Ureter (tissue), 1 donor: Measurements from ENCODE around the gene USP36. TPM values are rescaled to one million over a fixed set of nuclear protein-coding genes. Genes with fewer than 3 reads are reported as not detected.
"Not testable (repeated sequence)": the region's sequence is repeated elsewhere in the genome, so short reads cannot be mapped to it uniquely, and the experiment has no call there.

ENCODE experiments used
- DNase-seq: peaks from one replicate; pipeline ENCODE4 v3.0.0-alpha.2; 2020; ENCODE audit warnings: low spot score
- total RNA-seq: library from RNA; stranded (reverse); gene quantifications from one replicate; pipeline ENCODE4 v1.2.4, GENCODE V29; 2023
- donor health status: DM: yes; HTN: yes; CAD: no.

Gene USP36
- total RNA-seq, 1 donor from 2014 or later: 92.0 TPM

DNA sequence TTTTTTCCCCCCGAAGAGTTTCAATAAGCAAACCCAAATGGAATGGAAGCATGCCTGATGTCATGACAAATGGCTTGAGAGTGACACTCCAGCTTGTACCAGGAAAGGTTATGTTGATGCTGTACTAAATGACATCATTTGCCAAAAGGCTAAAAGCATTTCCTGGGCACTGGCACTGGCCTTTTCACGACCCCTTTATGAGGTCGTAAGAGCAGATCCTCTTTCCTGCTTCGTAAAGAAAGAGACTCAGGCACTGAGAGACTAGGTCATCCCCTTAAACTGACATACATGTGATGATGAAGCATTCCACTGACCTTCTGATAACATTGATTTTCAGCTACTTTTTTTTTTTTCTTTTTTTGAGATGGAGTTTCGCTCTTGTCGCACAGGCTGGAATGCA is 31.9 kb upstream of the USP36 start:
- no peak for DNase-seq

GRCh38 chr17:78870621-78871020 is 30.0 kb upstream of the USP36 start:
- DNase-seq: no peak

DNA sequence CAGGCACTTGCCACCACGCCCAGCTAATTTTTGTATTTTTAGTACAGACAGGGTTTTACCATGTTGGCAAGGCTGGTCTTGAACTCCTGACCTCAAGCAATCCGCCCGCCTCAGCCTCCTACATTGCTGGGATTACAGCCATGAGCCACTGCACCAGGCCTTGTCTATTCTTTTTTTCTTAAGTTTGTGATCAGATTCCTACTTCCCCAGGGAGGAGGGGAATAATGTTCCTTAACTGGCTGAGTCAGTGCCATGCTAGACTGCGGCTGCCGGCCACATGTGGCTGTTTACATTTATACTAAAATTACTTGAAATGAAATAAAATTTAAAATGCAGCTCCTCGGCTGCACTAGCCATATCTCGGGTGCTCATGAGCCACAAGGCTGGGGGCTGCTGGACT is 27.8 kb upstream of the USP36 start:
- DNase-seq: no peak

DNA sequence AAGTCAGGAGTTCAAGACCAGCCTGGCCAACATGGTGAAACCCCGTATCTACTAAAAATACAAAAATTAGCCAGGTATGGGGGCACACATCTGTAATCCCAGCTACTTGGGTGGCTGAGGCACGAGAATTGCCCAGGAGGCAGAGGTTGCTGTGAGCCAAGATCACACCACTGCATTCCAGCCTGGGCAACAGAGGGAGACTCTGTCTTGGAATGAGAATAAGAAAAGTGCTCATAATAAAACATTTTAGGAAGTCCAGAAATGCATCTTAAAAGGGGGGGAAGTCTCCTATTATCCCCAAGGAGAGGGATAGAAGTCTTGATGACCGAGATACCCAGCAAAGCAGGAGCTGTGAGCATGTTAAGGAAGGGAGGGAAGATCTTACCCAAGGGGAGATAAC is 26.4 kb upstream of the USP36 start:
- DNase-seq: not testable (repeated sequence)

DNA sequence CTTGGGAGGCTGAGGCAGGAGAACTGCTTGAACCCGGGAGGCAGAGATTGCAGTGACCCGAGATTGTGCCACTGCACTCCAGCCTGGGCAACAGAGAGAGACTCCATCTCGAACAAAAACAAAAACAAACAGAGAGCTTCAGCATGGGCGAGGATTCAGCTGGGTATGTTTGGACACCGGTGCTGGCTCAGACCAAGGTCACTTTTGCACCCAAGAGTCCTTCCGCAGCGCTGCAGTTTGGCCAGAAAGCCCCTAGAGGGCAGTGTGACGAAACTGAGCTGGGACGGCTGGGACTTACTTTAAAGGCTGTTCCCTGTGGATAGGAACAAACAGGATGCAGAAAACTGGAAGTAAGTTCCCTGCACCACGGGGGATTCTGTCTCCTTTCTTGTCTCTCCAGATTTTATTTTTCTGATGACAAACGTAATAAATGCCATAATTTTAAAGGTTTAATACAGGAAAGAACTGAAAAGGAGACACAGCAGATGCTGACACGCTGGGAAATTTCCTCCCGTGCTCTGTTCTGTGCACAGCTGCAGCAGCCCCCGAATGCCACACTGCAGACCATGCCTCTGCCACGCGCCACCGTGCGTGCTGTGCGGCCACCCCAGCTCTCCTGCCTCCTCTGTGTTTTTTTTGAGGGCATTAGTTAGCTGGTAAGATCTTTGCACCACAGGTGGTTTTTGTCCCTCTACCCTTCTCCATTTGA is 25.2 kb upstream of the USP36 start:
- peak; percentile 86 for DNase-seq

DNA sequence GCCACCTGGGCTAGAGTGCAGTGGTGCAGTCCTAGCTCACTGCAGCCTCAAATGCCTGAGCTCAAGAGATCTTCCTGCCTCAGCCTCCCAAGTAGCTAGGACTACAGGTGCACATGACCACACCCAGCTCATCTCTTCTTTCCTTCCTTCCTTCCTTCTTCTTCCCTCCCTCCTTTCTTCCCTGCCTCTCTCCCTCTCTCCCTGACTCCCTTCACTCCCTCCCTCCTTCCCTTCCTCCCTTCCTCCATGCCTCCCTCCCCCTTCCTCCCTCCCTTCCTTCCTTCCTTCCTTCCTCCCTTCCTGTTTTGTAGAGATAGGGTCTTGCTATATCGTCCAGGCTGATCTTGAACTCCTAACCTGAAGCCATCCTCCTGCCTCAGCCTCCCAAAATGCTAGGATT is 23.5 kb upstream of the USP36 start:
- DNase-seq: no peak

DNA sequence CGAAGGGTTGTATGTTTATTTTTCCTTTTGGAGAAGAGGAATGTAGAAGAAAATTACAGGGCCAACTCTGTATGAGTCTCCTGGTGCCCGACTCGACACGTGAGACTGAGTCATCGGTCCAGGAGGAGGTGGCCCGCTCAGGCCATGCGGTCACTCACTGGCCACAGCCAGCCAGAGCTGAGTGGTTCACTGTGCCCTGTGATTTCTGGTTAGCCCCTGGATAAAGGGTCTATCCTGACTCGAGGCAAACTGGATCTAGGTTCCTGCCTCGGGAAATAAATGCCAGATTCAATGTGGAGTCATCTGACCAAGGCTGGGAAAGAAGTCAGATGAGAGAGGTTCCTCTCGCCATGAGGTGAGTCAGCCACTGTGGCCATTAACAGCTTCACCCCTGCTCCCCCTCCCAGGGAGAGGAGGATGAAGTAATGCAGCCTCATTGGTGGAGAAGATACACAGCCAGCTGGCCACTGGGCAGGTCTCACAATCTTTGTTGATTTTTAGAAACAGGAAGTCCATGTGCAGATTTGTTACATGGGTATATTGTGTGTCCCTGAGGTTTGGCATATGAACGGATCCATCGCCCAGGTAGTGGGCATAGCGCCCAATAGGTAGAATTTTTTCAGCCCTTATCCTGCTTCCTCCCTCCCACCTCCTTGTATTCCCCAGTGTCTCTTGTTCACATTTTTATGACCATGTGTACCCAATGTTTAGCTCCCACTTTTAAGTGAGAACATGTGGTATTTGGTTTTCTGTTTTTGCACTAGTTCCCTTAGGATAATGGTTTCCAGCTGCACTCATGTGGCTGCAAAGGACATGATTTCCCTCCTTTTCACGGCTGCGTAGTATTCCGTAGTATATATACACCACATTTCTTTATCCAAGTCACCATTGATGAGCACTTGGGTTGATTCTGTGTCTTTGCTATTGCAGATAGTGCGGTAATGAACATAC is 21.7 kb upstream of the USP36 start:
- DNase-seq: peak; percentile 86

- DNase-seq: no peak
Measured at GRCh38 chr17:78861229-78861628, 20.6 kb upstream of the USP36 start.

GRCh38 chr17:78859051-78859450 is 18.4 kb upstream of the USP36 start:
- DNase-seq: no peak

- no peak for DNase-seq
Measured at GRCh38 chr17:78857266-78857665, 16.7 kb upstream of the USP36 start.

DNA sequence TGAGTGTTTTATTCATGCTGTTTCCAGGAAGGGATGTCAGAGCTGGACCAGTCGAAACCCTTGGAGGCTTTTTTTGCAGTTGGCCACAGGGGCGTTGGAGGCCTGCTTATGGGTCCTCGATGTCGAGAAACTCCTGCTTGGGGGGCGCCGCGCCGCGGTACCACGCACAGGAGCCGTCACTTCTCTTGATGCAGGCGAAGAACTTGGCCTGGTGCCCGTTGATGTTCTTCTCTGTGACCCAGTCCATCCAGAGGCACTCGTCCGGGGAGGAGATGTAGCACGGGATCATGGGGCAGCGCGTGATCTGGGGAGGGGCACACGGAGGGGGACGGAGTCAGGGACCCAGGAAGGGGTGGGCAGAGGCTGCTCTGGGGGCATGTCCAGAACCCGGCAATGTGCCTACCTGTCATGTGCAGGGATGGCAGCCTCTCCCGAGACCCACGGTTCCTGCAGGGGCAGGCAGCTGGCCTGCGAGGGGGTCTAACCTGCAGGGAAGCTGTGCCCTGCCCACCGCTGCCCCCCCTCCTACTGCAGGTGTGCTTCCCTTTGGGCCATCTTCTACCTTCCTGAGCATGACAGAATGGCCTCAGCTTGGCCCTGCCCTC is 15.0 kb upstream of the USP36 start:
- no peak for DNase-seq

DNA sequence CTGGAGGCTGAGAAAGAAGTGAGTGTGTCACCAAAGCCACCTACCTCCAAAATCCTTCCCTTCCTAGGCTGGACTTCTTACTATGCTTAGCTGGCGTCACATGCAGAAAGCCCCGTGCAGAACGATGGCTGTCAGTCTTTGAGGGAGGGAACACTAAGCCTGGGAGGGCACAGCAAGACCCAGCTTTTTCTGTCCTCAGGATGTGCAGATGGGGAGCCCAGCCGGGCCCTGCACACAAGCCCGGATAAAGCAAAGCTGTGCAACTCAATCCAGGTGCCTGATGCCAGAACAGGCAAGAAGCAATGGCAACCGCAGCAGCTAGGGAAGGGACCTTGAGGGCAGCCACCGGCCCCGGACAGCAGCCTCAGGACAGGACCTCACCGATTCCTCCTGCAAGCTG is 13.9 kb upstream of the USP36 start:
- DNase-seq: no peak

- DNase-seq: no peak
Measured at GRCh38 chr17:78853926-78854394, 13.3 kb upstream of the USP36 start.

GRCh38 chr17:78852709-78853121 is 12.1 kb upstream of the USP36 start:
- DNase-seq: no peak

DNA sequence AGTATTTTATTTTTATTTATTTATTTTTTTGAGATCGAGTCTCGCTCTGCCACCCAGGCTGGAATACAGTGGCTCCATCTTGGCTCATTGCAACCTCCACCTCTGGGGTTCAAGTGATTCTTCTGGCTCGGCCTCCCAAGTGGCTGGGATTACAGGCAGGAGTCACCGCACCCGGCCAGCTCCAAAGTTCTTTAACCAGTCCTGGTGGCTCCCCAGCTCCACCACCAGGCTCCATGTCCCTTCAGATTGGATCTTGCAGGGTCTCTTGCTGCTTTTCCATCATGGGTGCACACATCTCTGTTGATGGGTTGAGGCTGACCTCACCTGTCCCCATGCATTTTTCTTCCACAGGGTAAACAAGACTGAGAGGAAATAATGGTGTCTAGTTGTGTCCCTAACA is 8.4 kb upstream of the USP36 start:
- DNase-seq: no peak

- no peak for DNase-seq
Measured at GRCh38 chr17:78847052-78847451, 6.4 kb upstream of the USP36 start.

DNA sequence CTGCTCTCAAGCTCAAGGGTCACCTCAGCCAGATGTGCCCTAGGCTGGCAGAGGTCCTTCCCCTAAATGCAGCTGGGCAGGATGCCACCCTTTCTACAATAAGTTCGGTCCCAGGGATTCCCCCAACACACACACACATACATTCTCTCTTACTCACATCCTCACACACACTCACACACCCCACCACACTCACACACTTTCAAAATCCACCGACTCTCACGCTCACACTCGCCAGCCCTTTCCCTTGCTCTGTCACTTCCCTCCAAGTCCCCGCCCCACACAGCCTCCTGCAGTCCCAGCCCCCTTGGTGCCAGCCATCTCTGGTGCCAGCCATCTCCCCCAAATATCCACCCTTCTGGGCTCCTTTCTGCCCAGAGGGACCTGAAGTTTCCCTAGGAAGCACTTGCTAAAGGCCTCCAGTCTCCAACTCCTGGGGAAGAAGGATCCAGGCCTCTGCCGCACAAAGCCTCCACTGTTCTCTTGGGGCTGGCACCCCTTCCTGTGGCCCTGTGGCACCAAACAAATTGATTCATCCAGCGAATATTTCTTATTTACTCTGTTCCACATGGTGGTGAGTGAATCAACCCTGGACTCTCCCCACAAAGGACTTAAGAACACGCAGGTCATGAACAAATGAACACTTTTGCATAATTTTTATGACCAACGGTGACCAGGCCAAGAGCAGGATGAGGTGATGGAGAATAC is 3.8 kb upstream of the USP36 start:
- DNase-seq: no peak

DNA sequence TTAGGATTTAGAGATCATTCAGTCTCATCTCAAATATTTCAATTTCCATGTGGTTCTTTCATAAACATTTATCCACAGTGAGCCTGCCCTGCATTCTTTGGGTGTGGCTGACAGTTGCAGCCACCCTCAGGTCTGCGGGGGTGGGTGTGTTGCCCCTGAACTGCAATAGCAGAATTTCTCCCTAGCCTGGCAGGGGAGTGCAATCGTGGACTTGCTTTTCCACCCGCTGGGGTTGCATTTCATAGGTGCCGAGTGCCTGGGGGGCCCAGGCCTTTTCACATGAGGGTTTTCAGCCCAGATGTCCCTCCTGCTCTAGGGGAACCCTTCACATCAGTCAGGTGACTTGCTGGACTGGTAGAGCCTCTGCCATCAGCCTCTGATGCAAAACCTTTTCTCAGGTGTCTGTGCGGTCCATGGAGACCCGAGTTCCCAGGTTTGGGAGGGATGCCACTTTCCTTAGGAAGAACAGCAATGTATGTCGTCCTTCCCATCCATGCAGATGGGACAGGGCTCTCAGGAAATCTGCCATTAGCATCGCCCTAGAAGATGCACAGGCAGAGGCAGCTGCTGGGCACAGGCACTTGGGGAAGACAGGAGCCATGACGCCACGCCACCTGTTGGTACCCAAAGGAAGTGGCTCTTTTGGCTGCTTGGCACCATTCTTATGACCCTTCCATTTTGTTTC is 2.4 kb upstream of the USP36 start:
- no peak for DNase-seq

DNA sequence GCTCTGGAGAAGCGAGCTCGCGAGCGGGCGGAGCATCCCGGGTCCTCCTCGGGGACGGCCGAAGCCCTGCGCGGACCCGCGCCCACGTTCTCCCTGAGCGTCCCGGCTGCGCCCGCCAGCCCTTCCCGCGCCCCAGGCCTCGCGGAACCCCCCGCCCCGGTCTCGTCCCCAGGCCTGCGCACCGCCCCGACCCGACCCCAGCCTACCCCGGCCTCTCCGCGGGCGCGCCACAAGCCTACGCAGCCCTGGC is 159 bp downstream of the USP36 start:
- no peak for DNase-seq

DNA sequence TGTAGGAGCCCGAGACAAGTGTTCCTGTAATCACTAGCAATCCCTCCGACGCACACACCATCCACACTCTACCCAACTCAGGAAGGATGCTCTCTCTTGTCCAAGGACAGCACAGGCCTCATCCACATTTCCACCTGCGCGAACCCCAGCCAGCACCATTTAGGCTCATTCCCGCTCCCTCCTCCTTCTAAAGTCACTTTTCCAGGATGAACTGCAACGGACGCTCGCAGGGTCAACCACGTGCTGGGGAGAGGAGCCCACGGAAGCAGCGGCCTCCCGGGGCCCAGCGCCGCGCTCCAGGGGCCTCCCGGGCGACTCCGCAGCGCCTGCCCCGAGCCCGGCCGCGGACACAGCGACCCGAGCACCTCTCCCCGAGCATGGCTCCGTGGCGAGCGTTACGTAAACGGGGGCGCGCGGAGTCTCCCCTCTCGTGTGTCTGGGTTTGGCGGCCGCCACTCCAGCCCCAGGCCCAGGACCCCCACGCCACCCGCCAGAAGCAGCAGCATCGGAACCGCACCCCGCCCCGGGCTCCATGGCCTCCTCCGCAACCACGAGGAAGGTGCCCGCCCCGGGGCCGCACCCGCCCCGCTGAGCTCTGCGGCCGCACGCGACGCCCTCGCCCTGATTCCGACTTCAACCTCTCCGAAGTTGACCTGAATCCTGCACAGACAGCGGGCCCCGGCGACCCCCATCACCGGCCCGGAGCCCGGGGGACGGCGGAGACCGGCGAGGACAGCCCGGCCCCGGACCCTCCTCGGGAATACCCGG is 668 bp downstream of the USP36 start:
- no peak for DNase-seq

- DNase-seq: no peak
Measured at GRCh38 chr17:78839235-78839761, 1.3 kb downstream of the USP36 start.
